Measurements from ENCODE around the gene CDH4. TPM values are rescaled to one million over a fixed set of nuclear protein-coding genes. Genes with fewer than 3 reads are reported as not detected.

Gene CDH4
- total and polyA plus RNA-seq, 10 donors: 0.30 to 20.1 (median 7.7) TPM

DNA sequence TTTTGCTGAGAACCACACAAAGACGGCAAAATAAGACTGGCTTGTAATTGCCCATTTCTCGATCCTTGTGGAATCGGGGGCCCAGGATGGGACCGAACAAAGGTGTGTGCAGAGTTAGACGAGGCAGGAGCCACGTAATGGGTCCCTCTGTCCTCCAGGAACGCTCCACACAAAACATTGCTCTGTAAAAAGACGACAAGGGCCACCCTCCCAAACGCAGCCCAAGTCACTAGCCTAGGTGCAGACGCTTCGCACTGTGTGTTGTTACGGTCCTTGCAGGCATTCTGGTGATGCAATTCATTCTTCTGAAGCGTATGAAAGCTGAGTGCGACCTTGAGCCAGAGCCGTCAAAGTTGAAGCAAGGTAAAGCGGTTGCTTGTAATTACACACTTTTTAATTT lies 450.2 kb downstream of the CDH4 start:
- intact Hi-C loops (cut with DNase I; ENCODE audit: low total_unique reads): no loop called here
- Histone ChIP-seq H3K9me3 (peaks cover 0 to 50% (median 0%) of the 10 kb centered on the region in 8 donors), H3K27me3 (replicated peaks in 1 of 7) (no peaks in the 10 kb centered on the region), H3K4me1 (peaks cover 0 to 9% (median 1%) of the 10 kb centered on the region in 6 donors), H3K36me3 (no peaks in the 10 kb centered on the region), H3K27ac (no peak overlapping the region), H3K4me3 (no peak overlapping the region)
- DNase-seq: no peak
- TF ChIP-seq CTCF (IDR thresholded peaks at IDR 0.05 in 8 of 11, conservative IDR thresholded peaks at IDR 0.05 in 3 of 11) (no peak), POLR2A (IDR thresholded peaks at IDR 0.05) (no peak), POLR2AphosphoS5 (IDR thresholded peaks at IDR 0.05) (no peak)
- WGBS, 5 donors: 89 to 93% (median 90%) methylated on average over 16 of the region's 16 CpGs

GRCh38 chr20:61704661-61705060 lies 452.6 kb downstream of the CDH4 start:
- no peak for DNase-seq
- TF ChIP-seq POLR2AphosphoS5 (IDR thresholded peaks at IDR 0.05) (no peak), CTCF (IDR thresholded peaks at IDR 0.05 in 8 of 11, conservative IDR thresholded peaks at IDR 0.05 in 3 of 11) (no peak)
- intact Hi-C loops (cut with DNase I; ENCODE audit: low total_unique reads): no loop called here
- Histone ChIP-seq H3K4me3 (no peak overlapping the region), H3K9me3 (peaks cover 0 to 40% (median 0%) of the 10 kb centered on the region in 8 donors), H3K36me3 (no peaks in the 10 kb centered on the region), H3K27ac (no peak overlapping the region), H3K27me3 (replicated peaks in 1 of 7) (no peaks in the 10 kb centered on the region), H3K4me1 (no peaks in the 10 kb centered on the region)
- whole genome bisulfite sequencing, 5 donors: 84 to 94% (median 91%) methylated on average over 6 to 7 of the region's 7 CpGs

DNA sequence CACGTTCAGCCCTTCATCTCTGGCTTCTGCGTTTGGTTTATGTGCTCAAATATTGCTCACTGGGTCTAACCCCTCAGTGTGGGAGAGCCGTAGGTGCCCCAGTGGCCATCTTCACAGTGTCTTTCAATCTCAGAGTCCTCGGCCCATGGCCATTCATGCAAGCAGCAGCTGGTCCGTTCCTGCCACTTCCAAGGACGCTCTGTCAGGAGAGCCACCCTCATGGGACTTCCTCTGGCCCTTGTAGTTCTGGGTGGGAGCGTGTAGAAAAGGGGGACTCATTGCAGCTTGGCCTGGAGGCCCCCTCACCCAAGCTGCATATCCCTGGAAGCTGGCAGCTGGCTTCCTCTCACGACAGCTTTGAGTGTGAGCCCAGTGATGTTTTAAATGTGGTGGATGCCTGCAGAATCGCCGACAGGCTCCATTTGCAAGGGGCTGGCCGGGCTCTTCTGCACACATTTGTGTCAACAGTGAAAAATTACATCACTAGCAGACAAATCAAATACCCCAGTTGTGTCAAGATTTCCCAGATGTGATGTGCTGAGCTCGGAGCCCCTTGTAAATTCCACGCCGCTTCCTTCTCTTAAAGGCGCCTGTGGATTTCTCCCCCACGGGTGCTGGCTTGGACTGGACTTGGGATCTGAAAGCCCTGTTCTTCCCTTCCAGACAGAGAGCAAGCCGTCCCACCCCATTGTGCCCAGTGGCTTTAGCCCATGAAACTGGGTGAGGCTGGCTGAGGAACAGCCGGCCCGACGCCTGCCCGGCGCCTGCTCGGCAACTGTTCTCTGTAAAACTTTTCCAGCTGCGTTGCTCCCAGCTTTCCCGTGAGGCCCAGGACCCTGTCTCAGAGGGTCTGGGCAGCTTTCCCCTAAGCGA lies 453.6 kb downstream of the CDH4 start:
- 74 to 82% (median 80%) methylated on average over 23 to 26 of the region's 26 CpGs for WGBS, 5 donors
- no peak overlapping the region for H3K4me3 ChIP-seq
- H3K9me3 ChIP-seq: peaks cover 0 to 35% (median 0%) of the 10 kb centered on the region in 8 donors
- DNase-seq: no peak
- intact Hi-C loops (cut with DNase I; ENCODE audit: low total_unique reads): no loop called here
- no peaks in the 10 kb centered on the region for H3K27me3 ChIP-seq (replicated peaks in 1 of 7)
- no peaks in the 10 kb centered on the region for H3K4me1 ChIP-seq
- no peaks in the 10 kb centered on the region for H3K36me3 ChIP-seq
- TF ChIP-seq CTCF (IDR thresholded peaks at IDR 0.05 in 8 of 11, conservative IDR thresholded peaks at IDR 0.05 in 3 of 11) (no peak), POLR2A (IDR thresholded peaks at IDR 0.05) (no peak), POLR2AphosphoS5 (IDR thresholded peaks at IDR 0.05) (no peak)
- H3K27ac ChIP-seq: no peak overlapping the region

GRCh38 chr20:61706259-61706961 lies 454.3 kb downstream of the CDH4 start:
- no peak for DNase-seq
- no peaks in the 10 kb centered on the region for H3K4me1 ChIP-seq
- TF ChIP-seq POLR2AphosphoS5 (IDR thresholded peaks at IDR 0.05) (no peak), CTCF (IDR thresholded peaks at IDR 0.05 in 8 of 11, conservative IDR thresholded peaks at IDR 0.05 in 3 of 11) (no peak), POLR2A (IDR thresholded peaks at IDR 0.05) (no peak)
- peaks cover 0 to 34% (median 0%) of the 10 kb centered on the region in 8 donors for H3K9me3 ChIP-seq
- intact Hi-C loops (cut with DNase I; ENCODE audit: low total_unique reads): no loop called here
- no peak overlapping the region for H3K4me3 ChIP-seq
- H3K27ac ChIP-seq: no peak overlapping the region
- WGBS, 5 donors: 88 to 92% (median 90%) methylated on average over 23 to 29 of the region's 29 CpGs
- no peaks in the 10 kb centered on the region for H3K27me3 ChIP-seq (replicated peaks in 1 of 7)
- H3K36me3 ChIP-seq: no peaks in the 10 kb centered on the region
